Measurements from ENCODE around the gene GRK4. TPM values are rescaled to one million over a fixed set of nuclear protein-coding genes. Genes with fewer than 3 reads are reported as not detected.
A peak's percentile ranks its signal among the peaks of the same experiment; 100 is the strongest.

GRK4 gene
- total and polyA plus RNA-seq, 12 donors = 4.7 to 24.5 (median 10.3) TPM

DNA sequence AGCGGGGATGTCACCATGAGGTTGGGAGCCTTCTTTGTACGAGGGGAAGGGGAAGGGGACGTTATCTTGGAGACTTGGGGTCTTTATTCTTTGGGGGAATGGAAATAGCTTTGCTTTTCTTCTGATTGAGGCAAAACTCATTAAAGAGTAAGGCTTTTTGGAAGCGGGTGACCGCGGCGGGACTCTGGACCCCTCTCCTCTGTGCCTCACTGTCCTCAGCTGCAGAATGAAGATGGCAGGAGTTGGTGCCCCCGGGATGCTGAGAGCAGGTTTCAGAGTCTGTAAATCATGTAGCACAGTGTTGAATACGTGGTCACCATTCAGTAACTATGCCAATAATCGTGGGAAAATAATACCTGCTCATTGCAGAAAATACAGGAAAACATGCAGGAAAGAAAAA is 78.9 kb downstream of the GRK4 start:
- WGBS, 2 donors = 59 to 68% methylated on average over 10 of the region's 10 CpGs
- DNase-seq (no peak), ATAC-seq (no peak)
- Histone ChIP-seq H3K36me3 (no peaks in the 10 kb centered on the region), H3K9me3 (no peaks in the 10 kb centered on the region), H3K4me1 (peaks cover 0 to 75% (median 37%) of the 10 kb centered on the region in 9 donors), H3K4me3 (peak overlapping the region in 9 of 10 donors; percentile 51 to 74 (median 57)), H3K27me3 (no peaks in the 10 kb centered on the region), H3K27ac (peak overlapping the region; percentile 43 to 88 (median 78))
- TF ChIP-seq, protein P1, sequence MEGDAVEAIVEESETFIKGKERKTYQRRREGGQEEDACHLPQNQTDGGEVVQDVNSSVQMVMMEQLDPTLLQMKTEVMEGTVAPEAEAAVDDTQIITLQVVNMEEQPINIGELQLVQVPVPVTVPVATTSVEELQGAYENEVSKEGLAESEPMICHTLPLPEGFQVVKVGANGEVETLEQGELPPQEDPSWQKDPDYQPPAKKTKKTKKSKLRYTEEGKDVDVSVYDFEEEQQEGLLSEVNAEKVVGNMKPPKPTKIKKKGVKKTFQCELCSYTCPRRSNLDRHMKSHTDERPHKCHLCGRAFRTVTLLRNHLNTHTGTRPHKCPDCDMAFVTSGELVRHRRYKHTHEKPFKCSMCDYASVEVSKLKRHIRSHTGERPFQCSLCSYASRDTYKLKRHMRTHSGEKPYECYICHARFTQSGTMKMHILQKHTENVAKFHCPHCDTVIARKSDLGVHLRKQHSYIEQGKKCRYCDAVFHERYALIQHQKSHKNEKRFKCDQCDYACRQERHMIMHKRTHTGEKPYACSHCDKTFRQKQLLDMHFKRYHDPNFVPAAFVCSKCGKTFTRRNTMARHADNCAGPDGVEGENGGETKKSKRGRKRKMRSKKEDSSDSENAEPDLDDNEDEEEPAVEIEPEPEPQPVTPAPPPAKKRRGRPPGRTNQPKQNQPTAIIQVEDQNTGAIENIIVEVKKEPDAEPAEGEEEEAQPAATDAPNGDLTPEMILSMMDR (IDR thresholded peaks at IDR 0.05) = no peak
- intact Hi-C loops (cut with DNase I) = loop anchor here in 2 of 10 donors (10.0 kb wide), 2 partner anchors 277 to 287 kb away; partner anchors contain the start of gene TNIP2 (in 1 of the 2)

DNA sequence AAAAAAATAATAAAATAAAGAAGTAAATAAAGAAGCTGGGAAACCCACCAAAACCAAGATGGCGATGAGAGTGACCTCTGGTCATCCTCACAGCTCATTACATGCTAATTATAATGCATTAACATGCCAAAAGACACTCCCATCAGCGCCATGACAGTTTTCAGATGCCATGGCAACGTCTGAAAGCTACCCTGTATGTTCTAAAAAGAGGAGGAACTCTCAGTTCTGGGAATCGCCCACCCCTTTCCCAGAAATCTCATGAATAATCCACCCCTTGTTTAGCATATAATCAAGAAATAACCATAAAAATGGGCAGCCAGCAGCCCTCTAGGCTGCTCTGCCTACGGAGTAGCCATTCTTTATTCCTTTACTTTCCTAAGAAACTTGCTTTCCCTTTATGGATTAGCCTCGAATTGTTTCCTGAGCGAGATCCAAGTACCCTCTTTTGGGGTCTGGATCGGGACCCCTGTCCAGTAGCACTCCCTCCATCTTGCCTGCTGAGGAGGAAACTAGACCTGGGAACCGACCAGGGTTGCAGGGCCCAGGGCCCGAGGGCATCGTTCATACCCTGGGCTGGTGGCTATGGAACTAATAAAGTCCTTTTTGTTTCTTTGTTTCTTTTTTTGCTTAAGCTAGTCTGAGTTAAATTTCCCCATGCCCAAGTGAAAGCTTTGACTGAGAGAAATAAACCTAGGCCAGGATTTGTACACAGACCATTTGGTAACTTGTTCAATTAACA is 80.1 kb downstream of the GRK4 start:
- no peak for ATAC-seq
- H3K27me3 ChIP-seq = no peaks in the 10 kb centered on the region
- intact Hi-C loops (cut with DNase I) = loop anchor here in 2 of 10 donors (10.0 kb wide), 2 partner anchors 279 to 289 kb away; partner anchors contain the start of gene TNIP2 (in 1 of the 2)
- no peak overlapping the region for H3K27ac ChIP-seq
- H3K36me3 ChIP-seq = no peaks in the 10 kb centered on the region
- WGBS, 2 donors = 89 to 92% methylated on average over 11 of the region's 11 CpGs
- no peak for DNase-seq
- H3K9me3 ChIP-seq = no peaks in the 10 kb centered on the region
- H3K4me1 ChIP-seq = peaks cover 0 to 70% (median 31%) of the 10 kb centered on the region in 9 donors
- TF ChIP-seq, protein P1 (IDR thresholded peaks at IDR 0.05) = no peak
- no peak overlapping the region for H3K4me3 ChIP-seq

DNA sequence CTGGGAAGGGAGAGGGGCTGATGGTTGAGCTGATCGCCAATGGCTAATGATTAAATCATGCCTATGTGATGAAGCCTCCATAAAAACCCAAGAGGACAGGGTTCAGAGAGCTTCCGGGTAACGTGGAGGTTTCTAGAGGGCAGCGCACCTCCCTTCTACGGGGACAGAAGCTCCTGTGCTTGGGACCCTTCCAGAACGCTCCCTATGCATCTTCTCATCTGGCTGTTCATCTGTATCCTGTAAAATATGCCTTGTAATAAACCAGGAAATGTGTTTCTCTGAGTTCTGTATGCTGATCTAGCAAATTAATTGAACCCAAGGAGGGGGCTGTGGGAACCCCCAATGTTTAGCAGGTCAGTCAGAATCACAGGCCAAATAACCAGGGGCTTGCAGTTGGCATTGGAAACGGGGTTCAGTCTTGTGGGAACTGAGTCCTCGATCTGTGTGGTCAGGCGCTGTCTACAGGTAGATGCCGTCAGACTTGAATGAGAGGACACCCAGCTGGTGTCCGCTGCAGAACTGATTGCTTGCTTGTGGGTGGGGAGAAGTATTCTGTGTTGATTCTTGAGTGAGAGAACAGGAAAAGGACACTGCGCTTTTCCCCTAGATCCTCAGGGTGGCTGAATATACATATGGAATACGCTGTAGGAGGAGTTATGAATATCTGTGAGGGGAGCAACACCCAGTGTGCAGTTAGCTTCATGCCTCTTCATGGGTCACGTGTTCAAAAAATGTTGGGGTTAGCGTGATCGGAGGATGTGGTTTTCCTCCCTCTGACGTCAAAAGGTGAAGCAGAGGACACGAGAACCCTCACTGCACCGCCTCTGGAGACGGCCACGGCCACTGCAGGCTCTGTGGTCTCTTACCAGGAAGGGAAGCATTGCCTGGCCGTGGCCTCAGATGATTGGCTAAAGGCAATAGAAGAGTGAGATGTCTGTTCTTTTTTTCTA is 81.8 kb downstream of the GRK4 start:
- ATAC-seq (peak in 4 of 8 donors; percentile 14 to 34 (median 30)), DNase-seq (peak in 1 of 2 donors; percentile 46)
- no peaks in the 10 kb centered on the region for H3K36me3 ChIP-seq
- H3K27me3 ChIP-seq = no peaks in the 10 kb centered on the region
- H3K27ac ChIP-seq = peak overlapping the region in 1 of 10 donors; percentile 76
- intact Hi-C loops (cut with DNase I) = loop anchor here in 2 of 10 donors (10.0 kb wide), 2 partner anchors 280 to 290 kb away; partner anchors contain the start of gene TNIP2 (in 1 of the 2)
- no peak overlapping the region for H3K4me3 ChIP-seq
- peaks cover 0 to 67% (median 31%) of the 10 kb centered on the region in 9 donors for H3K4me1 ChIP-seq
- WGBS, 2 donors = 75 to 77% methylated on average over 22 of the region's 22 CpGs
- TF ChIP-seq, protein P1 (IDR thresholded peaks at IDR 0.05) = no peak
- no peaks in the 10 kb centered on the region for H3K9me3 ChIP-seq

DNA sequence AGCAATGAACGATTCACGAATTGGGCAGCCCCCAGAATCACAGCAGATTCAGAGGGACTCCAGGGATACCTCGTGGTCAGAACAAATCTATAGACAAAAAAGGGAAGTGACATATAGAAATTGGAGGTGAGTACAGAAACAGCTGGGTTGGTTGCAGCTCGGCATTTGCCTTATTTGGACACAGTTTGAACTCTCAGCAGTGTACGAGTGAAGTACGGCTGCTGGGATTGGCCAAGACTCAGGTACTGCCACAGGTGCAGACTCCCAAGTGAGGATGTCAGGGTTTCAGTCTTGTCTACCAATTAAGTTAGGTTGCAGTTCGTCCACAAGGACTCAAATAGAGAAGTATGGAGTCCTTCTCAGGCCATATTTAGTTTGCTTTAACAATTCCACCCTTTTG is 82.8 kb downstream of the GRK4 start:
- Histone ChIP-seq H3K36me3 (no peaks in the 10 kb centered on the region), H3K27me3 (no peaks in the 10 kb centered on the region), H3K4me1 (peaks cover 0 to 59% (median 27%) of the 10 kb centered on the region in 9 donors), H3K4me3 (no peak overlapping the region), H3K9me3 (no peaks in the 10 kb centered on the region), H3K27ac (peak overlapping the region in 1 of 10 donors; percentile 76)
- ATAC-seq = no peak
- TF ChIP-seq, protein P1 (IDR thresholded peaks at IDR 0.05) = no peak
- intact Hi-C loops (cut with DNase I) = loop anchor here in 2 of 10 donors (10.0 kb wide), 2 partner anchors 281 to 291 kb away; partner anchors contain the start of gene TNIP2 (in 1 of the 2)
- 79 to 84% methylated on average over 7 of the region's 7 CpGs for WGBS, 2 donors
- no peak for DNase-seq

Data from heart right ventricle (tissue), 16 donors.